ENCODE measurements around the gene TPRG1. TPM values are rescaled to one million over a fixed set of nuclear protein-coding genes. Genes with fewer than 3 reads are reported as not detected.

The TPRG1 gene
- total and polyA plus RNA-seq, 2 donors (not counting 1 experiment from before 2014, with no cell fraction given), result 0.21 to 0.39 TPM

DNA sequence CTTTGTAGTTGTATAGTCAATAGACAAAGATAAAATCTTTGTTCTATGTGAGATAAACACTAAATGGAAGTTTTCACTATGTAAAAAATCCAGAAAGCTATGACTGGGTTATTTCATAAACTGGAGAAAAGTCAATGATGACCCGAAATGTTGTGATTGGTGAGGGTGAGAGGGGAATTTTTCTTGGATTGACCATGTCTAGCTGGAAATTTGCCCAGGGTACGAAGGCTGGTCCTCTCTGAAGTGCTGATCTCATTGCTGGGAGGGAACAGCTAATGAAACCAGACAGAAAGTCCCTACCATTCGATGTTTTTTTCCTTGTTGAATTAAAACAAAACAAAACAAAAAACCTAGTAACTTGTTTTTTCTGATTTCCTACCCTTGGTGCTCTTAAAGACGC is 14.3 kb downstream of the TPRG1 start:
- no peak overlapping the region for H3K27ac ChIP-seq (ENCODE audit: low read length in 2 of 2)
- no peak overlapping the region for H3K4me3 ChIP-seq (ENCODE audit: control extremely low read depth in 1 of 5, extremely low read depth in 1 of 5, insufficient read depth in 1 of 5, low read depth in 2 of 5, low read length in 4 of 5)
- no peak for TF ChIP-seq EZH2 (IDR thresholded peaks at IDR 0.05; ENCODE audit: borderline replicate concordance, insufficient read depth, low read depth, low read length, poor library complexity, severe bottlenecking)
- TF ChIP-seq, protein P1, sequence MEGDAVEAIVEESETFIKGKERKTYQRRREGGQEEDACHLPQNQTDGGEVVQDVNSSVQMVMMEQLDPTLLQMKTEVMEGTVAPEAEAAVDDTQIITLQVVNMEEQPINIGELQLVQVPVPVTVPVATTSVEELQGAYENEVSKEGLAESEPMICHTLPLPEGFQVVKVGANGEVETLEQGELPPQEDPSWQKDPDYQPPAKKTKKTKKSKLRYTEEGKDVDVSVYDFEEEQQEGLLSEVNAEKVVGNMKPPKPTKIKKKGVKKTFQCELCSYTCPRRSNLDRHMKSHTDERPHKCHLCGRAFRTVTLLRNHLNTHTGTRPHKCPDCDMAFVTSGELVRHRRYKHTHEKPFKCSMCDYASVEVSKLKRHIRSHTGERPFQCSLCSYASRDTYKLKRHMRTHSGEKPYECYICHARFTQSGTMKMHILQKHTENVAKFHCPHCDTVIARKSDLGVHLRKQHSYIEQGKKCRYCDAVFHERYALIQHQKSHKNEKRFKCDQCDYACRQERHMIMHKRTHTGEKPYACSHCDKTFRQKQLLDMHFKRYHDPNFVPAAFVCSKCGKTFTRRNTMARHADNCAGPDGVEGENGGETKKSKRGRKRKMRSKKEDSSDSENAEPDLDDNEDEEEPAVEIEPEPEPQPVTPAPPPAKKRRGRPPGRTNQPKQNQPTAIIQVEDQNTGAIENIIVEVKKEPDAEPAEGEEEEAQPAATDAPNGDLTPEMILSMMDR (IDR thresholded peaks at IDR 0.05), result no peak
- ATAC-seq (ENCODE audit: low read depth) (no peak), DNase-seq (no peak)
- H3K4me1 ChIP-seq (ENCODE audit: control insufficient read depth in 2 of 2, insufficient read depth in 2 of 2, low read length in 2 of 2), result no peaks in the 10 kb centered on the region
- Mint-ChIP-seq H3K4me1 (no peaks in the 10 kb centered on the region), H3K9me3 (ENCODE audit: insufficient read depth) (peaks cover 20% of the 10 kb centered on the region), H3K27ac (no peak overlapping the region), H3K27me3 (peaks cover 14% of the 10 kb centered on the region), H3K4me3 (no peak overlapping the region)
- WGBS (ENCODE audit: insufficient coverage), result 100% methylated on average over 1 of the region's 4 CpGs
- no peak overlapping the region for H2AFZ ChIP-seq (ENCODE audit: insufficient read depth, low read depth, low read length, poor library complexity, severe bottlenecking)
- no peak overlapping the region for H3K9ac ChIP-seq (ENCODE audit: low read length)
- ChIA-PET CTCF (no interaction called here), POLR2A (no interaction called here)
- intact Hi-C loops (cut with micrococcal nuclease), result no loop called here
- no peaks in the 10 kb centered on the region for H3K79me2 ChIP-seq (ENCODE audit: control insufficient read depth, insufficient read depth, low read length)
- H3K36me3 ChIP-seq (replicated peaks in 1 of 2; ENCODE audit: control extremely low read depth in 1 of 2, control insufficient read depth in 1 of 2, extremely low read depth in 1 of 2, insufficient read depth in 2 of 2, low read length in 1 of 2), result no peaks in the 10 kb centered on the region
- peaks cover 0 to 4% (median 0%) of the 10 kb centered on the region in 3 donors for H3K9me3 ChIP-seq (ENCODE audit: control extremely low read depth in 1 of 3, control insufficient read depth in 2 of 3, insufficient read depth in 1 of 3, low read length in 2 of 3)
- H4K20me1 ChIP-seq (ENCODE audit: control insufficient read depth, insufficient read depth, low read length, poor library complexity, severe bottlenecking), result no peaks in the 10 kb centered on the region
- H3K27me3 ChIP-seq (replicated peaks in 1 of 4; ENCODE audit: control extremely low read depth in 1 of 4, control insufficient read depth in 3 of 4, insufficient read depth in 4 of 4, low read length in 3 of 4), result no peaks in the 10 kb centered on the region
- no peak overlapping the region for H3K4me2 ChIP-seq (replicated peaks; ENCODE audit: low read depth, low read length, poor library complexity, severe bottlenecking)

DNA sequence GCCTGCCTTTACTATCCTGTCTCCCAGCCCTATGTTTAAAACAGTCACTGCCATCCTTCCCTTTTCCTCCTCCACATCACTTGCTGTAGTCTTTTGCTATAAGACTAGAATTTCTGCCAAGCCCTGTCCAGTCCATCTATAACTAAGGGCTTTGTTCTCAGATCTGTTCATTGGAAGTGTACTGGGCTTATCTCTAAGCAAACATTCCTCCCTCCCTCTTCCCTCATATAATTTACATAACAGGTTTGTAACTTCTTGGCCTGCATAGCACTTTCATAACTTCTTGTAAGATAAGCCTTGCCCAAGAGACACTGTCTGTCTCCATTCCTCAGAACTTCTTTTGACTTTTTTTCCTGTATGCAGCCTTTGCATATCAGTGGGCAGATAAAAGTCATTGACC is 16.7 kb downstream of the TPRG1 start:
- ATAC-seq (ENCODE audit: low read depth) (no peak), DNase-seq (no peak)
- H3K4me1 ChIP-seq (ENCODE audit: control insufficient read depth in 2 of 2, insufficient read depth in 2 of 2, low read length in 2 of 2), result no peaks in the 10 kb centered on the region
- H3K79me2 ChIP-seq (ENCODE audit: control insufficient read depth, insufficient read depth, low read length), result no peaks in the 10 kb centered on the region
- Mint-ChIP-seq H3K27ac (no peak overlapping the region), H3K4me3 (no peak overlapping the region), H3K27me3 (peaks cover 14% of the 10 kb centered on the region), H3K9me3 (ENCODE audit: insufficient read depth) (peaks cover 20% of the 10 kb centered on the region), H3K4me1 (no peaks in the 10 kb centered on the region)
- H2AFZ ChIP-seq (ENCODE audit: insufficient read depth, low read depth, low read length, poor library complexity, severe bottlenecking), result no peak overlapping the region
- TF ChIP-seq, protein P1 (IDR thresholded peaks at IDR 0.05), result no peak
- TF ChIP-seq EZH2 (IDR thresholded peaks at IDR 0.05; ENCODE audit: borderline replicate concordance, insufficient read depth, low read depth, low read length, poor library complexity, severe bottlenecking), result no peak
- no peaks in the 10 kb centered on the region for H3K27me3 ChIP-seq (replicated peaks in 1 of 4; ENCODE audit: control extremely low read depth in 1 of 4, control insufficient read depth in 3 of 4, insufficient read depth in 4 of 4, low read length in 3 of 4)
- no peak overlapping the region for H3K4me3 ChIP-seq (ENCODE audit: control extremely low read depth in 1 of 5, extremely low read depth in 1 of 5, insufficient read depth in 1 of 5, low read depth in 2 of 5, low read length in 4 of 5)
- ChIA-PET CTCF (no interaction called here), POLR2A (no interaction called here)
- no peaks in the 10 kb centered on the region for H3K36me3 ChIP-seq (replicated peaks in 1 of 2; ENCODE audit: control extremely low read depth in 1 of 2, control insufficient read depth in 1 of 2, extremely low read depth in 1 of 2, insufficient read depth in 2 of 2, low read length in 1 of 2)
- H3K9ac ChIP-seq (ENCODE audit: low read length), result no peak overlapping the region
- intact Hi-C loops (cut with micrococcal nuclease), result no loop called here
- no peaks in the 10 kb centered on the region for H4K20me1 ChIP-seq (ENCODE audit: control insufficient read depth, insufficient read depth, low read length, poor library complexity, severe bottlenecking)
- H3K27ac ChIP-seq (ENCODE audit: low read length in 2 of 2), result no peak overlapping the region
- H3K4me2 ChIP-seq (replicated peaks; ENCODE audit: low read depth, low read length, poor library complexity, severe bottlenecking), result no peak overlapping the region
- peaks cover 2 to 16% (median 7%) of the 10 kb centered on the region in 3 donors for H3K9me3 ChIP-seq (ENCODE audit: control extremely low read depth in 1 of 3, control insufficient read depth in 2 of 3, insufficient read depth in 1 of 3, low read length in 2 of 3)

All from B cell (primary cell).